Stimulated activated CD8-positive, alpha-beta memory T cell treated with anti-CD3 and anti-CD28 coated beads, Interleukin-2, amount 100 ng/mL, for 1 hour (primary cell): ENCODE data around the gene MSLN.
A peak's percentile ranks its signal among the peaks of the same experiment; 100 is the strongest.
"Not testable (repeated sequence)": the region's sequence is repeated elsewhere in the genome, so short reads cannot be mapped to it uniquely, and the experiment has no call there.

ENCODE experiments used
- DNase-seq, 2 donors: peaks; one replicate each; pipeline ENCODE4 v3.0.0-alpha.2; 2020; ENCODE audit warnings: low read depth in 2 of 2

The MSLN gene

DNA sequence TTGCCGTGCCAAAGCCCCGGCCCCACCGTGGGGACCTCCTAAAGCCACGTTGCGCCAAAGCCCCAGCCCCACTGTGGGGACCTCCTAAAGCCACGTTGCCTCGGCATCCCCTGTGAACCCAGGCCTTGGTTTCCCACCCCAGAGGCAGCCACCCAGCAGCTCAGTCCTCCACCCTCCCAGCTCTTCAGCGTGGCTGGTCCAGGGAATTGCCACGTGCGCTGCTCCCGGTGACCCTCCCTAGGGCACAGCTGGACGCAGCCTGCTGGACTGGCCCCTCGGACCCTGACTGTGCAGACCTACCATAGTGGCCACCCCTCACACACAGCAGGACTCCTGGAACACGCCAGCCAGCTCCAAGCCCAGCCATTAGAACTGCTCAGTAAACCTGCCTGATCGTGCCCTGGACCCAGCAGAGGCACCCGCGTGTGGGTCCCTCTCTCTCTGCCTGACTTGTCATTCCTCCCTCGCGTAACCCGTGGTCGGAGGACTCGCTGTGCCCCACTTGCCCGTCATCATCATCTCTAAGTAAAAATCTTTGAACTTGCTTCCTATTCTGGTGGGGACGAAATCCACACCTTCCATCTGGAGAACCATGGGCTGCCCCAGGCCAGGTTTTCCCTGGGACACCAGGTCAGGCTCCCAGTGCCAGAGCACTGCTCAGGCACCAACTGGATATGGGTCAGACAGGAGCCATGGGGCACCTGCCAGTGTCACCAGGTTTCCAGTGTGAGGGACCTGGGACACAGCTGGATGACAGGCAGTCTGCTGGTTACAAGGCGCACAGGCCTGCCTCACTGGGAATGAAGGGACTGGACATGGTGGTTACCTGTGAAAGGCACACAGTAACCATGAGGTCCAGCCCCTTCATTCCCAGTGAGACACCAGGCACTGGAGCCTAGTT, 25.3 kb upstream of the MSLN start:
- no peak for DNase-seq

DNA sequence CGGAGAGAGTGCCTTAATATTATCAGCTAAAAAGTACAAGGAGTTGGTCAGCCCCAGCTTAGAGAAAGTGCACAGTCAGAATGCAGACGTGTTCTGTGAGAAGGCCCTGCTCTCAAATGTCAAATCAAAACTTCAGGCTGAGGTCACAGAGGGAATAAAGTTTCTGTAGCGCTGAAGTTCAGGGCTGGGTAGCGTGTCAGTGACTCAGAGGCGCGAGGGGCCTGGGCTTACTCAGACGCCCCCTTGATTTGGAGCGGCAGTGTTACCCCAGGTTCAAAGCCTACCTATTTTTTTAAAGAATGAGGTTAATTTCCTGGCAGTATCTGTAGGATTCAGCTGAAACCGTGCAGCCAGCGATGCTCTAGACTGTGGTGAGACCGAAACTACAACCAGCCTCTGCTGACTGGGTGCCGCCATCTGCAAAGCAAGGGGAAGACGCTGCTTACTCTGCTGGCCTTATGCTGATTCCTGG, 24.5 kb upstream of the MSLN start:
- DNase-seq = no peak

DNA sequence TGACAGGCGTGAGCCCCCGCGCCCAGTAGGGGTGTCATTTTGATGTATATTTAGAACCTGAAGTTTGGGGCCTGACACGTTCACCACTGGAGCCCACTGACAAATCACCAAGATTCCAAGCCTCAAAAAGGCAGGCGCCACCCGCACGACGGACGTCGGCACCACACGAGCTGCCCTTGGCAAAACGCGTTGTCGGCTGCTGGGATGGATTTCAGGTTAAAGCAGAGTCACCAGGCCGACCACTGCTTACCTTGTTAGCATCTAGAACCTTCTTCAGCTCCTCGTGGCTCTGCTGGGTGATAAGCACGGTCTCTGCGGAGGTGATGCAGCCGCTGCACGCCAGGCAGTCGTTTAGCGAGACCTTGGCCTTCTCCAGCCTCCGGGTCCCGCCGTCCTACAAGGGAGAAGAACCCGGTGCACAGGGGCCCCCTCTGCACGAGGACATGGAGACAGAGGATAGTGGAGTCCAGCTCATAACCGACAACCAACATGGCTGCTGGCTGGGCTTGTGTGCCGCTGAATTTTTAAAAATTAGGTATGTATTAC, 23.5 kb upstream of the MSLN start:
- no peak for DNase-seq

DNA sequence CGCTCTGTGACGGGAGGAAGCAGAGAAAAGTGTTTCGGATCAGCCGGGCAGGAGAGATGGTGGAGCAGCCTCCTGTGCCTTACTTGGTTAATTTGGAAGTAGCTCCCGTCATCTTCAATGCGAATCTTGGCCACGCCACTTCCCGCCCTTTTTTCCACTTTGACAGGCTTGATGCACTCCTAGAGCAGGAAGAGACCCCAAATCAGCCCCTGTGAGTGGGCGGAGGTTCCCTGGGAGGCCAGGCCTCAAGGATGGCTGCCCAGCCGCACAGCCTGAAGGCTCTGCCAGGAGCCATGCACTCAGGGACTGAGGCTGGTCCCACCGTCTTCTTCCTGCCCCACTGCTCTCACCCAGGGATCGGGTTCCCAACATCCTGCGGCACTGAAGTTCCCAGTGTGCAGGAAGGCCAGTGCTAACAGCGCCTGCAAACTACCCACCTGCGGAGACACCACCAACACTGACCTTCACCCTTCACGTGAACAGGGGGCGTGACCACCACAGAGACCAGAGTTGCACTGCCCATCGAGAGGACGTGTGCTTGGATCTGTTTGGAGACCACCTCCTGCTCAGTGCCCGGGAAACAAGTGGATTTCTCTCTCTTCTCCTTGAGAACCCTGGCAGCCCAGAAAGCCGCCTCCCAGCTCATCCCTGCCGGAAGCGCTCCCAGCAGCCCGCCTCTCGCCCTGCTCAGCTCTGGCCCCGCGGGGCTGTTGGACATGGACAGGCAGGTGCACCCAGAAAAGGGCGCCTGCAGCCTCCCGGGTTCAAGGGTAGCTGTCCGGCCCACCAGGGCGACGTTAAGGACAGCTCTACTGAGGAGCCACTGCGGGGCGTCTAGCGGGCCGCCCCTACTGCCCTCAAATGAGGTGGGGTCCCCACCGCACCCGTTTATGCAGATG, 20.7 kb upstream of the MSLN start:
- no peak for DNase-seq

DNA sequence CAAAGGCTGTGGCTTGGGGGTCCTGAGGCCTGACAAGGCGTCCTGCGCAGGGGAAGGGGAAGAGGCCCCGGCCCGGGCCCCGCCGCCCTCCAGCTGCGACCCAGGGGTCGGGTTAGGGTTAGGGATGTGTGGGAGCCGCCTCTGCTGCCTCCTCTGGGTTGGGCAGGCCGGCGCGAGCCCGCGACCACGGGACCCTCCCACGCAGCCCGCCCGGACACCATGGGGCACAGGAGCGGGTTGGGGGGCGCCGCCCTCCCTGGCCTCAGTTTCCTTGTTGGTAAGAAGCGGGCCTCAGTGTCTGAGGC, 20.1 kb upstream of the MSLN start:
- DNase-seq = no peak

DNA sequence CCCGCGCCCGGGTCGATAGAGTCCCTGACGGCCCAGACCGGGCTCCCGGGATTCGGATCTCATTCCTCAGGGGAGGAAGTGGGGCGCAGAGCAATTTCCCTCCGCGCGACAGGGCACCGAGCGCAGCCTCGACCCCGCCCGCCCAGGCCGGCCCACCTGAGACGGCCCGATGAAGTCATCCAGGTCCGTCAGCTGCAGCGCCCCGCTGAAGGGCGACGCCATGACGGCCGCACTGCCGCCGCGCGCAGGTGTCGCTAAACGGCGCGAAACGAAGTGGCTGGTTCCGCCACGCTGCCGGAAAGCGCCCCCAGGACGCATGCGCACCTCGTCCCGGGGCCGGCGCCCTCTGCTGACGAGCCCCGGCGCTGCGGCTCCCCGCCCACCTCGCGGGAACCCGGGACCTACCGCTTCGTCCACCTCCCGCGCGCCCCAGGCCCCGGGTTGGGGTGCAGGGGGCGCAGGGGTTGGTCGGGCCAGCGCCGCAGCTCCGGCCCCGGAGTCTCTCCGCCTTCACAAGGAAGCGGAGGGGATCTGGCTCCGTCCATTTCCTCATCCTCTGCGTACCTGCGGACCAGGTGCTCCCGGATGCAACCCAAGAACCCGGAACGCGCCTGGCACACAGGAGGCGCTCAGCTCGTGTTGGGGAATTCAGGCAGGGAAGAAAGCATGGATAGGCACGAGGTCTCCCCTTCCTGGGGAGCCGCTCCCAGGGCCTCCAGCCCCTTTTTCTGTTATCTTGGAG, 19.6 kb upstream of the MSLN start, which contains the start of gene CIAO3:
TSS of gene CIAO3 (minus strand) at position 234 of the 742 bp plus-strand sequence. CDS start at position 222, 12 bp downstream.
- peak; percentile 87 to 88 for DNase-seq

DNA sequence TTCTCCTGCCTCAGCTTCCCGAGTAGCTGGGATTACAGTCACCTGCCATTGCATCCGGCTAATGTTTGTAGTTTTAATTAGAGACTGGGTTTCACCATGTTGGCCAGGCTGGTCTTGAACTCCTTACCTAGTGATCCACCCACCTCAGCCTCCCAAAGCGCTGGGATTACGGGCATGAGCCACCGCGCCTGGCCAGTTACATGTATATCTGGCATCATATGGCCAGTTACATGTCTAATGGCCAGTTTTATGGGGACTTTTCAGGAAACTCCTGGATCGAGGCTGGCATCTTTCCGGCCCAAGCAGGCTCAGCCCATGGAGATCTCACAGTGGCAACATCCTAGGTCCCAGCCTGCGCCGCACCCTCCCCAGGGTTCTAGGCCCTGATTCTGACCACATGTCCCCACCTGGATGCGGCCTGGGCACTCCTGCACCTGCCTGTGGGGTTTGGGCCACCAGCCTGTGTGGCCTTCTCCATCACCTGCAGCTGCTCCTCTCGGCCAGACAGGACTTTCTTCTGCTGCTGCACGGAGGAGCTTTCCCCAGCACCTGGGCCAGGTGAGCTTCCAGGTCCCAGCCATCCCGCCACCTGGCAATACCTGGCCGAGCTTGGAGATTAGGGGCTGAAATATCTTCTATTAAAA, 18.4 kb upstream of the MSLN start:
- DNase-seq = no peak

DNA sequence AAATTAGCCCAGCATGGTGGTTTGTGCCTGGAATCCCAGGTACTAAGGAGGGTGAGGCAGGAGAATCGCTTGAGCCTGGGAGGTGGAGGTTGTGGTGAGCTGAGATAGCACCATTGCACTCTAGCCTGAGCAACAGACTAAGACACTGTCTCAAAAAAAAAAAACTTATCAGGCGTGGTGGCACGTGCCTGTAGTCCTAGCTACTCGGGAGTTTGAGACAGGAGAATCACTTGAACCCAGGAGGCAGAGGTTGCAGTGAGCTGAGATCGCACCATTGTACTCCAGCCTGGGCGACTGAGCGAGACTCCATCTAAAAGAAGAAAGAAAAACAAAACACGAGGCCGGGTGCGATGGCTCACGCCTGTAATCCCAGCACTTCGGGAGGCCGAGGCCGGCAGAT, 17.6 kb upstream of the MSLN start:
- DNase-seq = not testable (repeated sequence)

DNA sequence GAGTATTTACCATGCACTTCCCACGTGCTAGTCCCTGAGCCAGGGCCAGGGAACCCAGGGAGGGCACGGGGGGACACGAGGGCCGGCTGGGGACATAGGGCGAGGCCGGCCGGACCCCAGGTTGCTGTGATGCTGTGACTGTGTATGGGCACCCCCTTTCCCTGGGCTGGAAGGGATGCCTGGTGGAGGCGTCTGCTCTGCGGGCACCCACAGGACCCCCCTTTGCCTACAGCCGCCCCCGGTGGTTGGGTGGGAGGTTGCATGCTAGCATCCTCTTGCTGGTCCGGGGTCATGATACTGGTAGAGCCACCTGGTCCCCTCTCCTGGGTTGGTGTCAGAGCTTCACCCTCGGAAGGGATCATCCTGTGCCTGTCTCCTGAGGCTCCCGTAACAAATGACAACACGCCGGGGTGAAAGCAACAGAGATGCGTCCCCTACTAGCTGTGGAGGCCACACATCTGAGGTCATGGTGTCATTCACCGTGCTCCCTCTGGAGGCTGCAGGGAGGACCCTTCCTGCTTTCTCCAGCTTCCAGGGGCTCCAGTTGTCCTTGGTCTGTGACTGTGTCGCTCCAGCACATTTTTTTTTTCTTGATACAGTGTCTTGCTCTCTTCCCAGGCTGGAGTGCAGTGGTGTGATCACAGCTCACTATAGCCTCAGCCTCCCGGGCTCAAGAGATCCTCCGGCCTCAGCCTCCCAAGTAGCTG, 16.6 kb upstream of the MSLN start:
- DNase-seq = no peak

DNA sequence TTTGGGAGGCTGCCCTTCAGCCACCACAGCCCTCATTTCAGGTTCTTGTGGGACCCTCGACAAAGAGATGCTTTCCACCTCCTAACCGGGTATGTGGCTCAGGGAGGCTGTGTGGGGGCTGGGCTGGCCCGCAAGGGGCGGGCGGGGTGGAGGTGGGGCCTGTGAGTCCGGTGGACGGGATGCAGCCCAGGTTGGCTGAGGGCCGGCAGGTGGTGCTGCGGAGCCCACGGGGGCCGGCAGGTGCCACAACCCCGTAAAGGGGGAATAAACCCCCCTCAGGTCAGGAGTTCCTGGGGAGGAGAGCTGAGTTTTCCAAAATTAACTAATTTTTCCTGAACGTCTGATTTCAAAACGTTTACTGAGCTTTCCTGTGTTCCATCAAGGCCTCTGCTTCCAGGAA, 14.8 kb upstream of the MSLN start:
- DNase-seq = no peak

DNA sequence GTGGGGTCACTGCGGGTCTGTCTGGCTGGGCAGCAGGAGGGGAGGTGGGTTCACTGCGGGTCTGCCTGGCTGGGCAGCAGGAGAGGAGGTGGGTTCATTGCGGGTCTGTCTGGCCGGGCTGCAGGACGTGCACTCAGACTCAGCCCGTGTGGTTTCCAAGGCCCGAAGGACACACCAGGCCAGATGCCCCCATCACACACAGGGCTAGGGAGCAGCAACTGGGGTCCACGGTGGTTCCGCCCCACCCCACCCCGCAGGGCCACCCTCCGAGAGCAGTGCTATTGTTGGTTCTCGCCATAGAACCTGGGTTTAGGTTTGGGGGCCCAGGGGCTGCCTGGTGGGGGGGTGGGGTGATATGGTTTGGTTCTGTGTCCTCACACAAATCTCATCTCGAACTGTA, 13.9 kb upstream of the MSLN start:
- DNase-seq = no peak

DNA sequence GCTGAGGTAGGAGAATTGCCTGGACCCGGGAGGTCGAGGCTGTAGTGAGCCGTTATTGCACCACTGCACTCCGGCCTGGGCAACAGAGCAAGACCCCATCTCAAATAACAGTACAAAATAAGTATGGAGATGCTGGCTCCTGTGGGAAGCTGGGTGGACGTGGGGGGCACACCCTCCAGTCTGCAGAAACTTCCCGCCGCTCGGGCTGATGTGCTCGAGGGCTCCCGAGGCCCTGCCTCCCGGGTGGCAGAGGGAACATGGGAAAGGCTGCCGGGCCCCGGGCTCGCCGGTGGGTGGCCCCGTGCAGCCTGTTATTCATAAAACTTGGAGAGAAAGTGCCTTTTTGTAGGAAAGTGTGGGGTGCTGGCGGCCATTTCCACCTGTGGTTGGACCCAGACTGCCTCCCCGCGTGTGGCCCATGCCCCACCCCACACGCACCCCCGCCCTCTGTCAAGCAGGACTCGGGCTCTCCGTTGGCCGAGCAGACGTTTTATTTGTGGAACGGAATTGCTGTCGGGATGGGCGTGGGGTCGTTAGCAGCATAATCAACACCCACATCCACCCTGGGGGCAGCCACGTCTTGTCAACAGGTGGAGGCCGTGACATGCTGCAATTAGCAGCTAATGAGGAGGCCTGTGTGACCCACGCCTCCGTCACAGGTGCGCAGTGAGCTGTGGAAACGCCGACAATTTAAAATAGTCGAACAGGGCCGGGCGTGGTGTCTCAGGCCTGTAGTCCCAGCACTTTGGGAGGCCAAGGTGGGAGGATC, 12.4 kb upstream of the MSLN start:
- DNase-seq = no peak

DNA sequence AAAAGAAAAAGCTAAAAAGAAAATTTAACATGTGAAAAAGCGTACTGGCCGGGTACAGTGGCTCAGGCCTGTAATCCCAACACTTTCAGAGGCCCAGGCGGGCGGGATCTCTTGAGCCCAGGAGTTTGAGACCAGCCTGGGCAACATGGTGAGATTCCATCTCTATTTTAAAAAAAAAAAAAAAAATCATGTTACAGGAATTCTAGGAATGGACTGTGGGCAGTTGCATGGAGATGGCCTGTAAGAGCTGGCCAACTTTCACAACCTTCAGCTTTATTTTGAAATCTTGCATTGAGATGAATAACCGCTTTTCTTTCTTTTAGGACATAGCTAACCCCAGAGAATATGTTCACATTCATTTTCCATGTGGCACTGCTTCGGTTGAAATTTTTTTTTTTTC, 11.5 kb upstream of the MSLN start:
- no peak for DNase-seq

DNA sequence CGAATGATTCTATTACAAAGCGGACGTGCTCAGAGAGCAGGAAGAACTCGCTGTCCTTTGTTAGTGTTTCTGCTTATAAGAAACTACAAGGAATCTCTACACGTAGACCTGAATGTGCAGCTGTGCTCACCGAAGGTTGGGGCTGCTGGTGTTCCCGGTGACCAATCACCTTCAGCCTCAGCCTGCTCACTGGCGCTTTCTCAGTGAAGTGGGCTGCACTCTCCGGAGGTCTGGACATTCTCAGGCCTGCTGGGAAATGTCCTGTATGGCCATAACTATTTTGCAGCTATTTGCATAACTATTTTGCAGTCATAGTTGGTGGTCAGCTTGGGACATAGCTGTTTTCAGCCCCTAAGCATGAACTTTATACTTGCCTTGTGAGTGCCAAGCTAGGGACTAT, 10.0 kb upstream of the MSLN start:
- no peak for DNase-seq

DNA sequence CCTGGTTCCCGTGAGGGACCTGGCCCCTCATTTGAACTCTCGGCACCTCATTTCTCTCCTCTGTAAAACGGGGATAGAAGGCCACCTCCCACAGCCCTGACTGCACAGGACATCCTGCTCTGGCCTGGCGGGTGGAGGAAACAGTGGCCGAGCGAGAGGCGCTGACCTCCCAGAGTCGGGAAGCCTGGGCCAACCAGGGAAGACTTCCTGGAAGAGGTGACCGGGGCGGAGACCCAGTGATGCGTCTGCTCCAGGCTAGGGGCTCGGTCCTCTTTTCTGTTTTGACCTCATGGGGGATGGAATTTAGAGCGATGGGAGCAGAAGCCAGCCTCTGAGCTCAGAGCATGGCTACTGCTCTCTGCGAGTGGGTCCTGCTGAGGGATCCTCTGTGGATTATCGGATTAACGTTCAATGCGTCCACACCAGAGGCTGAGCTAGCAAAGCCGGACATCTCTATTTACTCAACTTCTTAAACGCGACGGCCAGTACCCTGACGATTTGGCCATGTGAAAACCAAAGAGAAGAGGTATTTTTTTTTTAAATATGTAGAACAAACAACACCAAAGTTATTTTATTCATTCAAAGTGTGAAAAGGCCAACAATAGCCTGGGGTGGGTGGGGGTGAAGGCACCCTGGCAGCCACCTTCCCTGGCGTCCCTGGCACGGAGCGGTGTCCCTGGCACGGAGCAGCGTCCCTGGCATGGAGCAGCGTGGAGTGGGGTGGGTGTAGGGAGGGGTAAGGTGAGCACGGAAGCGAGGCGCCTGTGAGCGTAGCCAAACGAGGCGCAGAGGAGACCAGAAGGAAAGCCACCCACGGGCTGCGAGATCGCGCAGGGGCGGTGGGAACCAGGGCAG, 9.2 kb upstream of the MSLN start:
- no peak for DNase-seq

DNA sequence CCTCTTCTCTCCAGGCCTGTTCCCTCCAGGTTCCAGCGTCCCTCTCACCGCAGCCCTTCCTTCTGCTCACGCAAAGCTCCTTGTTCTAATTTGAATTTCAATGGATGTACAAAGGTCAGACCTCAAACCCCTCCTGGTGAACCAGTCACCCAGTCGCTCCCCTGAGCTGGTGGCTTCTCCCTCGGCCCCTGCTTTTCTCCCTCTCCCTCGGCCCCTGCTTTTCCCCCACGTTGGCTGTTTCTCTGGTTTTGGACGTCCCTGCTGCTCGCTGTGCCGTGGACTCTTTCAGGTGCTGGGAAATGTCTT, 8.6 kb upstream of the MSLN start:
- DNase-seq = no peak

DNA sequence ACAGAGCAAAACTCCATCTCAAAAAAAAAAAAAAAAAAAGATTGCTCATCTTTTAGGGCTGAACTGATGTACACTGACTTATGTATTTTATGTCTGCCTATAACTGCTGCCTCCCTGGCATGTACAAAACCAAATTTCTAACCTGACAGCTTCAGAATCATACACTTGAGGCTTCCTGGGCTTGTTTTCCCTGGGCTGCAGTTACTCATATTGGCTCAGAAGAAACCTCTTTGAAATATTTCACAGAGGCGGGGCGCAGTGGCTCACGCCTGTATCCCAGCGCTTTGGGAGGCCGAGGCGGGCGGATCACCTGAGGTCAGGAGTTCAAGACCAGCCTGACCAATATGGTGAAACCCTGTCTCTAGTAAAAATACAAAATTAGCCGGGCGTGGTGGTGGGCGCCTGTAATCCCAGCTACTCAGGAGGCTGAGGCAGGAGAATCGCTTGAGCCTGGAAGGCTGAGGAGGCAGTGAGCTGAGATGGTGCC, 6.4 kb upstream of the MSLN start:
- not testable (repeated sequence) for DNase-seq

DNA sequence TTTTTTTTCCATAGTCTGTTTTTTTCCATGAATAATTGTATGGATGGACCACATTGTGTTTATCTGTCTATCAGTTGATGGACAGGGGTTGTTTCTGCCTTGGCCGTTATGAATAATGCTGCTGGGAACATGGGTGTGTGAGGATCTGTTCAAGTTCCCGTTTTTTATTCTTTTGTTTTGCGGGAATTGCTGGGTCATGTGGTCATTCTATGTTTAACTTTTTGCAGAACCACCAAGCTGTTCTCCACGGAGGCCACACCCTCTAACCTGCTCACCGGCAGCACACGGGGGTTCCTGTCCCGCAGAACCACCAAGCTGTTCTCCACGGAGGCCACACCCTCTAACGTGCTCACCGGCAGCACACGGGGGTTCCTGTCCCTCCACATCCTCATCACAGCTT, 5.9 kb upstream of the MSLN start:
- no peak for DNase-seq

DNA sequence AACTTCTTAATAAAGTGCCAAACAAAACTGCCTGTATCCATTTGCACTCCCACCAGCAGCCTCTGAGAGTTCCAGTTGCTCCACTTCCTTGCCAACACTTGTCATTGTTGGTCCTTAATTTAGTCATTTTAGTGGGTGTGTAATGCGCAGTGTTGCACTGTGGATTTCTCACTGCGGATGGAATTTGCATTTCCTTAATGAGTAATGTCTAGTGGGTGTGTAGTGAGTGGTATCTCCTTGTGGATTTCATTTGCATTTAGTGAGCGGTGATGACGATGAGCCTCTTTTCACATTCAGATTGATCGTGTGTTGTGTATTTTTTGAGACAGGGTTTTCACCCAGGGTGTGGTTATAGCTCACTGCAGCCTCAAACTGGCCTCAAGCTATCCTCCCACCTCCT, 4.1 kb upstream of the MSLN start:
- DNase-seq = no peak
